T-helper 17 cell (primary cell): ENCODE data around the gene SAMD4A. TPM values are rescaled to one million over a fixed set of nuclear protein-coding genes. Genes with fewer than 3 reads are reported as not detected.

ENCODE experiments used
- ATAC-seq: fragments of 150-1000 bp; cut with Tn5 transposase; 2 replicates; pipeline ENCODE4 v1.10.0; 2021; ENCODE audit warnings: mild to moderate bottlenecking, moderate library complexity
- DNase-seq, 3 donors: peaks; one replicate each; pipeline versions ENCODE4 v3.0.0 to v3.0.0-alpha.2; 2020 to 2021
- H3K9me3 ChIP-seq: one replicate; pipeline ENCODE4 v1.7.0; 2013; ENCODE audit warnings: low read length, mild to moderate bottlenecking; ENCODE audit not compliant: control insufficient read depth, poor library complexity, severe bottlenecking
- H3K27ac Mint-ChIP-seq: one replicate; pipeline ENCODE4 v1.8.0; 2022; ENCODE audit warnings: mild to moderate bottlenecking, moderate library complexity, mixed read lengths
- H3K27me3 Mint-ChIP-seq: one replicate; pipeline ENCODE4 v1.8.0; 2022; ENCODE audit warnings: mixed read lengths
- H3K36me3 Mint-ChIP-seq: one replicate; pipeline ENCODE4 v1.8.0; 2022; ENCODE audit warnings: low read depth, mixed read lengths
- H3K4me1 Mint-ChIP-seq: one replicate; pipeline ENCODE4 v1.8.0; 2022; ENCODE audit warnings: mild to moderate bottlenecking, mixed read lengths
- H3K4me3 Mint-ChIP-seq: one replicate; pipeline ENCODE4 v1.8.0; 2022; ENCODE audit warnings: mild to moderate bottlenecking, moderate library complexity, mixed read lengths
- total RNA-seq, 4 donors: library from RNA in 2 of 4; stranded (reverse) in 2 of 4; gene quantifications; one replicate each; pipeline ENCODE4 v1.2.3 and lab custom pipeline; 2022 to 2026

The SAMD4A gene
- total RNA-seq, 2 donors from 2014 or later, result 6.5 to 6.9 TPM

DNA sequence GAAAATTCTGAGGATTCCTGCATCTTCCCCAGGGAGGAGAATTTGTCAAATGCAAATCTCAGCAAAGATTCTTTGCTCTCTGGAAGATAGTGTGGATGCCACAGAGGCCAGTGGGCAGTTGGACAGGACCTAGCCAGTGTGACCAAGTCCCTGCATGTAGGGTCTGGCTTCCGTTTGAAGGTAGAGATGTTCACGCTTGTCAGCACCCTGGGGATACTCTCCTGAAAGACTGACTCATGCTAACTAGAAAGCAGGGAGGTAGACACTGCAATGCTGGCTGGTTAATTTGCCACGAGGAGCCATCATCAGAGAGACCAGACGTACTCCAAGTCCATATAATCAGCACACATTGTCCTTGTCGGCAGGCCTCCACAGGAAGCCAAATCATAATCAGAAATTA, 130.1 kb downstream of the SAMD4A start:
- no peak overlapping the region for H3K27ac Mint-ChIP-seq
- H3K27me3 Mint-ChIP-seq, result peaks cover 32% of the 10 kb centered on the region
- H3K36me3 Mint-ChIP-seq, result peaks cover 6% of the 10 kb centered on the region
- DNase-seq, result no peak
- peaks cover 7% of the 10 kb centered on the region for H3K4me1 Mint-ChIP-seq
- H3K9me3 ChIP-seq, result no peaks in the 10 kb centered on the region
- no peak for ATAC-seq
- H3K4me3 Mint-ChIP-seq, result no peak overlapping the region

- no peaks in the 10 kb centered on the region for H3K9me3 ChIP-seq
- DNase-seq (no peak), ATAC-seq (no peak)
- H3K27me3 Mint-ChIP-seq, result peaks cover 27% of the 10 kb centered on the region
- no peak overlapping the region for H3K4me3 Mint-ChIP-seq
- H3K4me1 Mint-ChIP-seq, result peaks cover 7% of the 10 kb centered on the region
- H3K36me3 Mint-ChIP-seq, result peaks cover 6% of the 10 kb centered on the region
- no peak overlapping the region for H3K27ac Mint-ChIP-seq
These were observed 130.9 kb downstream of the SAMD4A start for GRCh38 chr14:54697803-54698202.

DNA sequence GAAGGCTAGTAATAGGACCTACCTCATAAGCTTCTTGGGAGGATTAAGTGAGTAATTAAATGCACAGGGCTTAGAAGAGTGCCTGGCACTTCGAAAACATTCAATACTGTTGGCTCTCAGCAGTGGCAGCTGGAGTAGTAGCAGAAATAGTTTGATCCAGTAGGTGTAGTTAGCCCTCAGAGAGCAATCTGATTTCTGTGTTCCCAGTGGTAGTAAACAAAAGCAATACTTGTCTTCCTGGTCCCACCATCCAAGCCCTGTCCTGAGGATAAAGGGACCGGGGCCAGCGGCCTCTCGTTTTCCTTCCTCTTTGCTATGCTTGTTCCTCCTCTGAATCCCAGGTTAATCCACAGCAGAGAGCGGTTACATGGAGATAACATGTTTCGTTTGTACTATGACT, 131.6 kb downstream of the SAMD4A start:
- H3K9me3 ChIP-seq, result no peaks in the 10 kb centered on the region
- Mint-ChIP-seq H3K4me3 (no peak overlapping the region), H3K4me1 (peaks cover 7% of the 10 kb centered on the region), H3K27ac (no peak overlapping the region), H3K27me3 (peaks cover 23% of the 10 kb centered on the region), H3K36me3 (peaks cover 6% of the 10 kb centered on the region)
- no peak for ATAC-seq
- no peak for DNase-seq

DNA sequence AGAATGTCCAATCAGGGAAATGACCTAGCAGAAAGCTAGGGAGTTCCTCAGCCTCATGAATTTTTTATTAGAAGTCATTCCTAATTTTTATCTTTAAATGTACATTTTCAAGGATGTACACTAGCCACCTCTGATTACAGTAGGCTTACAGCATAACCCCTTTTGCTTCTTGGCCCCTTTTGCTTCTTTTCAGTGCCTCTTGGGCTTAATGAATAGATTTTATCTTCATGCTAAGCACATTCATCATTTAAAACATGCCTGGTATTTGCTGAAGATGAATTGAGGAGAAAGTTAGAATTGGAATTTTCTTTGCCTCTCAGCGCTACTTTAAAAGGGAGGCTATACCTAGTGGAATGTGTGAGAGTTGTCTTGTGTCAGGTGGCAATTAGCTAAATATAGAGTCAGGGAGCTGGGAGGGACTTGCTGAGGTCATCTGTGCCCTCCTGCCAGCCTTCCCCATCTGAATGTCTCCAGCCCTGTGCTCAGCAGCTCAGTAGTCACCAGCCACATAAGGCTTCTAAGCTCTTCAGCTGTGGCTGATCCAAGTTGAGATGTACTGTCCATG, 132.1 kb downstream of the SAMD4A start:
- DNase-seq, result no peak
- Mint-ChIP-seq H3K4me1 (peaks cover 2% of the 10 kb centered on the region), H3K27me3 (peaks cover 18% of the 10 kb centered on the region), H3K27ac (no peak overlapping the region), H3K36me3 (peaks cover 4% of the 10 kb centered on the region), H3K4me3 (no peak overlapping the region)
- no peaks in the 10 kb centered on the region for H3K9me3 ChIP-seq
- no peak for ATAC-seq

DNA sequence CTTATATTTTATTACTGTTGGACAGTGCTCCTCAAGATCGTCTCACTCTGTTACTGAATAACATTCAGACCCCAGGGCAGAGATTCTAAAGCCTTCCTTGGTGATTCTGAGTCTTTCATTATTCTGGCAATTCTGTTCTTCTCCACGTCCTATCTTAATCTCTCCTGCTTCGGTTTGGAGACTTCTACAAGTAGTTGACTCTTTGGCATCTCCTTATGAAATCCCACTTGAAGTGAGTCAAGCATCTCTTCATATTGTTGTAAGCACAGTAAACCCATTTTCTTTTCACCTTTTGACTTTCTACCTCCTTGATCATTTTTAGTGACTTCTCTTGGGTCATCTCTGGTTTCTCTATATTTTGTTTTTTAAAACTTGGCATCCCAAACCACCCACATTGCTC, 132.8 kb downstream of the SAMD4A start:
- Mint-ChIP-seq H3K4me3 (no peak overlapping the region), H3K4me1 (peaks cover 2% of the 10 kb centered on the region)

GRCh38 chr14:54700717-54701116, 133.8 kb downstream of the SAMD4A start:
- H3K27ac Mint-ChIP-seq, result no peak overlapping the region
- H3K27me3 Mint-ChIP-seq, result peaks cover 11% of the 10 kb centered on the region
- no peak overlapping the region for H3K4me3 Mint-ChIP-seq
- ATAC-seq (no peak), DNase-seq (no peak)
- H3K9me3 ChIP-seq, result no peaks in the 10 kb centered on the region
- no peaks in the 10 kb centered on the region for H3K36me3 Mint-ChIP-seq
- peaks cover 2% of the 10 kb centered on the region for H3K4me1 Mint-ChIP-seq

More for the DNA sequence above, 132.8 kb downstream of the SAMD4A start:
- no peaks in the 10 kb centered on the region for H3K9me3 ChIP-seq
- DNase-seq (no peak), ATAC-seq (no peak)
- H3K27me3 Mint-ChIP-seq, result peaks cover 11% of the 10 kb centered on the region
- H3K27ac Mint-ChIP-seq, result no peak overlapping the region
- H3K36me3 Mint-ChIP-seq, result no peaks in the 10 kb centered on the region

GRCh38 chr14:54702014-54702491, 135.1 kb downstream of the SAMD4A start:
- Mint-ChIP-seq H3K4me3 (no peak overlapping the region), H3K27ac (no peak overlapping the region), H3K36me3 (no peaks in the 10 kb centered on the region), H3K4me1 (peaks cover 2% of the 10 kb centered on the region), H3K27me3 (peaks cover 6% of the 10 kb centered on the region)
- DNase-seq (no peak), ATAC-seq (no peak)
- no peaks in the 10 kb centered on the region for H3K9me3 ChIP-seq

DNA sequence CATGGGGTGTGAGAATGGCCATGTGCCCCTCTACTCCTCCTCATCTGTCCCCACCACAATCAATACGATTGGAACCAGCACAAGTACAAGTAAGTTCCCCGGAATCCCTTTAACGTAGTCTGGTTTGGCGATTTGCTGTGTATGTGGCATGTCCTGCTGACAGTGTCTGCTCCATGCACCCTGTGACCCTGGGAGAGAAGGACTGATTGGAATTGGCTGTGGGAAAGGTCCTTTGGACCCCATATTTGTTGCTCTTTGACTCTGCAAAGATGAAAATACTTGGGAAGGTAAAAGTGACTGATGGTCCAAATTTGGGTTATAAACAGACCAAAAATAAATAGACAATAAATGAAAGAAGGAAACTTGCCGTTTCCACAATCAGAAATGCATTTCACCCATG, 135.6 kb downstream of the SAMD4A start:
- DNase-seq (no peak), ATAC-seq (no peak)
- no peak overlapping the region for H3K27ac Mint-ChIP-seq
- H3K4me1 Mint-ChIP-seq, result peaks cover 2% of the 10 kb centered on the region
- H3K27me3 Mint-ChIP-seq, result peaks cover 6% of the 10 kb centered on the region
- no peaks in the 10 kb centered on the region for H3K9me3 ChIP-seq
- no peak overlapping the region for H3K4me3 Mint-ChIP-seq
- no peaks in the 10 kb centered on the region for H3K36me3 Mint-ChIP-seq

DNA sequence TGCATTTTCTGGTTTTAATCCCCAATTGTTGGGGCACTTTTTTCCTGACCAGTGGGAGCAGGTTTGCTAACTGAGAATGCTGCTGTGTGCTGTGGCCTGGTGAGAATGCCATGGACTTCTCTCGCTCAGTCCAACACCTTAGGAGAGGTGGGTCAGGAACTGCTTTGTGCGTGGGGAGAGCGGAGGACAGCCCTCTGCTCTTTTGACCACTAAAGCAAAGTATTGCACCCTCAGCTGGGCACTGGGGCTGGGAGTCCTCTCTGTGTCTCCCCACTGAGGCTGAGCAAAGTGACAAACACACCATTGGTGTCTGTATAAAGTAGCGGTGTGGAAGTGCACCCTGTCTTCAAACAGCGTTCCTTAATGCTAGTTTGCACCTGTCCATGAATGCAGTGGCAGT, 136.2 kb downstream of the SAMD4A start:
- H3K4me3 Mint-ChIP-seq, result no peak overlapping the region

GRCh38 chr14:54703724-54704123, 136.8 kb downstream of the SAMD4A start:
- Mint-ChIP-seq H3K27me3 (peaks cover 6% of the 10 kb centered on the region), H3K4me1 (peaks cover under 1% of the 10 kb centered on the region), H3K27ac (no peak overlapping the region), H3K36me3 (no peaks in the 10 kb centered on the region), H3K4me3 (no peak overlapping the region)
- DNase-seq, result no peak
- H3K9me3 ChIP-seq, result no peaks in the 10 kb centered on the region
- no peak for ATAC-seq

More for the DNA sequence above, 136.2 kb downstream of the SAMD4A start:
- no peaks in the 10 kb centered on the region for H3K9me3 ChIP-seq
- H3K36me3 Mint-ChIP-seq, result no peaks in the 10 kb centered on the region
- H3K27me3 Mint-ChIP-seq, result peaks cover 6% of the 10 kb centered on the region
- ATAC-seq (no peak), DNase-seq (no peak)
- H3K4me1 Mint-ChIP-seq, result peaks cover 2% of the 10 kb centered on the region
- H3K27ac Mint-ChIP-seq, result no peak overlapping the region

GRCh38 chr14:54704768-54705167, 137.8 kb downstream of the SAMD4A start:
- H3K27me3 Mint-ChIP-seq, result peaks cover 5% of the 10 kb centered on the region
- no peak overlapping the region for H3K27ac Mint-ChIP-seq
- no peak for ATAC-seq
- no peak overlapping the region for H3K4me3 Mint-ChIP-seq
- H3K4me1 Mint-ChIP-seq, result no peaks in the 10 kb centered on the region
- H3K9me3 ChIP-seq, result no peaks in the 10 kb centered on the region
- DNase-seq, result no peak
- no peaks in the 10 kb centered on the region for H3K36me3 Mint-ChIP-seq

DNA sequence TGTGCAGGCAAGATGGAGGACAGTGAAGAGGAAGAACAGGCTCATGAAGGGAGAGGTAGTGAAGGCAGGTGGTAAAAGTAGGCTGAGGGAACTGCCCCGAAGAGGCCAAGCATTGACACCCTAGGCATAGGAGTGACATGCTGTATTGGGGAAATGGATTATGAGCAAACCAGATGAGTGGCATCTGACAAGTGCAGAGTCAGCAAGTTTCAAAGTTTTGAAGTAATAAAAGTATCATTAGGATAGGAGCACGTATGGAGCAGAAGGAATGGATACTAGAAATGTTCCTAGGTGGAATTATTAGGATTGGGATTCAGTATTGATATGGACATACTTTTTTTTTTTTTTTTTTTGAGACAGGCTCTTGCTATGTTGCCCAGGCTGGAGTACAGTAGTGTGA, 139.8 kb downstream of the SAMD4A start:
- H3K4me3 Mint-ChIP-seq, result no peak overlapping the region
- H3K36me3 Mint-ChIP-seq, result no peaks in the 10 kb centered on the region
- no peaks in the 10 kb centered on the region for H3K4me1 Mint-ChIP-seq
- no peak overlapping the region for H3K27ac Mint-ChIP-seq
- H3K27me3 Mint-ChIP-seq, result no peaks in the 10 kb centered on the region
- no peaks in the 10 kb centered on the region for H3K9me3 ChIP-seq
- ATAC-seq (no peak), DNase-seq (no peak)

DNA sequence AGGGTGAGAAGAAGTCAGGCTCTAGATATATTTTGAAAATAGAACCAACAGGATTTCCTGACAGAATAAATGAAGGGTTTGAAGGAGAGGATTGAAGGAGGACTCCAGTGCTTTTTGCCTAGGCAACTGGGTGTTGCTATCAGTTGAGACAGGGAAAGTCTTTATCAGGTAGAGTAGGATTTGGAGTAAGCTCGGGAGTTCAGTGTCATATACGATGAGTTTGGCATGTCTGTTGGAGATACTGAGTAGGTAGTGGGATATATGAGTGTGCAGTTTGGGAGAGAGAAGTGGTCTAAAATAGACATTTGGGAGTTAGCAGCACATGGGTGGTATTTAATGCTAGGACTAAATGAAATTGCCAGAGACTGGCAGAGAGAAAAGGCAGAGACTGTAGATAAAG, 141.2 kb downstream of the SAMD4A start:
- no peak overlapping the region for H3K27ac Mint-ChIP-seq
- DNase-seq, result no peak
- H3K4me3 Mint-ChIP-seq, result no peak overlapping the region
- H3K9me3 ChIP-seq, result no peaks in the 10 kb centered on the region
- H3K4me1 Mint-ChIP-seq, result no peaks in the 10 kb centered on the region
- ATAC-seq, result no peak
- no peaks in the 10 kb centered on the region for H3K27me3 Mint-ChIP-seq
- H3K36me3 Mint-ChIP-seq, result no peaks in the 10 kb centered on the region

DNA sequence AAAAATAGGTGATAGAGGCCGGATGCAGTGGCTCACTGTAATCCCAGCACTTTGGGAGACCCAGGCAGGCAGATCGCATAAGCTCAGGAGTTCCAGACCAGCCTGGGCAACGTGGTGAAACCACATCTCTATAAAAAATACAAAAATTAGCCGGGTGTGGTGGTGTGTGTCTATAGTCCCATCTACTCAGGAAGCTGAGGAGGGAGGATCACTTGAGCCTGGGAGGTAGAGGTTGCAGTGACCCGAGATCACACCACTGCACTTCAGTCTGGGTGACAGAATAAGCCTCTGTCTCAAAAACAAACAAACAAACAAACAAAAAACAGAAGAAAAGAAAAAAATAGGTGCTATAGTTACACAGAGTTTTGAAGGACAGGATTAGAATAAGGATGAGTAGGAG, 142.1 kb downstream of the SAMD4A start:
- Mint-ChIP-seq H3K27ac (no peak overlapping the region), H3K4me1 (no peaks in the 10 kb centered on the region), H3K27me3 (no peaks in the 10 kb centered on the region), H3K36me3 (no peaks in the 10 kb centered on the region), H3K4me3 (no peak overlapping the region)
- DNase-seq (no peak), ATAC-seq (no peak)
- H3K9me3 ChIP-seq, result no peaks in the 10 kb centered on the region
